ENCODE data around the gene C19orf53.

C19orf53 gene

DNA sequence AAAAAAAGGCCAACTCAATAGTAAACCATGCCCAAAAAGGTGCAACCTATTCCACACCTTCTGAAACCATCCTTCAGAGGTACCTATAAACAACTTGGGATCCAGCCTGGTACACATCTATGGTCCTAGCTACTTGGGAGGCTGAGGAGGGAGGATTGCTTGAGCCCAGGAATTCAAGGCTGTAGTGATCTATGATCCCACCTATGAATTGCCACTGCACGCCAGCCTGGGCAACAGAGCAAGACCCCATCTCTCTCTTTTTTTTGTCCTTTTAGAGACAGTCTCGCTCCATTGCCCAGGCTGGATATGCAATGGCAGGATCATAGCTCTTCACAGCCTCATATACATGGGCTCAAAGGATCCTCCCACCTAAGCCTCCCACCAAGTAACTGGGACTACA is 47.0 kb downstream of the C19orf53 start:
- no peaks in the 10 kb centered on the region for H3K27me3 ChIP-seq (ENCODE audit: insufficient read depth, low read length, poor library complexity)
- DNase-seq: no peak
- no peaks in the 10 kb centered on the region for H4K20me1 ChIP-seq (ENCODE audit: insufficient read depth, low read length)
- H3K4me1 ChIP-seq (ENCODE audit: insufficient read depth, low read length): no peaks in the 10 kb centered on the region
- no peak overlapping the region for H3K27ac ChIP-seq (ENCODE audit: low read length)
- TF ChIP-seq, protein P1, sequence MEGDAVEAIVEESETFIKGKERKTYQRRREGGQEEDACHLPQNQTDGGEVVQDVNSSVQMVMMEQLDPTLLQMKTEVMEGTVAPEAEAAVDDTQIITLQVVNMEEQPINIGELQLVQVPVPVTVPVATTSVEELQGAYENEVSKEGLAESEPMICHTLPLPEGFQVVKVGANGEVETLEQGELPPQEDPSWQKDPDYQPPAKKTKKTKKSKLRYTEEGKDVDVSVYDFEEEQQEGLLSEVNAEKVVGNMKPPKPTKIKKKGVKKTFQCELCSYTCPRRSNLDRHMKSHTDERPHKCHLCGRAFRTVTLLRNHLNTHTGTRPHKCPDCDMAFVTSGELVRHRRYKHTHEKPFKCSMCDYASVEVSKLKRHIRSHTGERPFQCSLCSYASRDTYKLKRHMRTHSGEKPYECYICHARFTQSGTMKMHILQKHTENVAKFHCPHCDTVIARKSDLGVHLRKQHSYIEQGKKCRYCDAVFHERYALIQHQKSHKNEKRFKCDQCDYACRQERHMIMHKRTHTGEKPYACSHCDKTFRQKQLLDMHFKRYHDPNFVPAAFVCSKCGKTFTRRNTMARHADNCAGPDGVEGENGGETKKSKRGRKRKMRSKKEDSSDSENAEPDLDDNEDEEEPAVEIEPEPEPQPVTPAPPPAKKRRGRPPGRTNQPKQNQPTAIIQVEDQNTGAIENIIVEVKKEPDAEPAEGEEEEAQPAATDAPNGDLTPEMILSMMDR (IDR thresholded peaks at IDR 0.05; ENCODE audit: borderline replicate concordance, extremely low read depth, low read length, poor library complexity, severe bottlenecking): no peak
- no peak for TF ChIP-seq EZH2 (IDR thresholded peaks at IDR 0.05; ENCODE audit: borderline replicate concordance, low read depth, low read length, severe bottlenecking)
- H3K9ac ChIP-seq (ENCODE audit: low read depth, low read length): no peak overlapping the region
- no peak overlapping the region for H2AFZ ChIP-seq (ENCODE audit: low read depth, low read length)
- no peak overlapping the region for H3K4me3 ChIP-seq (ENCODE audit: low read depth in 1 of 2, low read length in 2 of 2)
- no peak overlapping the region for H3K4me2 ChIP-seq (ENCODE audit: insufficient read depth, low read length)
- H3K36me3 ChIP-seq (ENCODE audit: insufficient read depth, low read length): peaks cover 17% of the 10 kb centered on the region
- no peaks in the 10 kb centered on the region for H3K79me2 ChIP-seq (ENCODE audit: insufficient read depth, low read length)
- no peaks in the 10 kb centered on the region for H3K9me3 ChIP-seq (ENCODE audit: insufficient read depth, low read length, severe bottlenecking)
- no peak for ATAC-seq (ENCODE audit: insufficient read depth, low read depth)

DNA sequence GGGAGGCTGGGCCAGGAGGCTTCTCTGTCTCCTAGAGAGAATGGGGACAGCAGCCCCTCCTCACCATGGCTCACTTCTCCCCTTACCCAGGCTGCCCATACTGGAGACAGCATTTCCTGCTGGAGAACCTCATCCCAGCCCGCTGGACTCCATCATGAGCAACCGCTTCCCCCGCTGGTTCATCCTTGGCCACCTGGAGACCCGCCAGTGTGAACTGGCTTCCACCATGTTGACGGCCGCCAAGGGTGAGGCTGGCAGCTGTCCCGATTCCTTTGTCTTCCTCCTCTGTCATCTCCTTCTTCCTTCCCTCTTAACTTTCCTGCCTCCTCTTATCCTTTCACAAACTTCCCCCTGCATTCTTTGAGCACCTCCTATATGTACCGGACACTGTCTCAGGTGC is 49.0 kb downstream of the C19orf53 start:
- Histone ChIP-seq H4K20me1 (ENCODE audit: insufficient read depth, low read length) (no peaks in the 10 kb centered on the region), H3K36me3 (ENCODE audit: insufficient read depth, low read length) (peaks cover 11% of the 10 kb centered on the region), H3K4me2 (ENCODE audit: insufficient read depth, low read length) (no peak overlapping the region), H3K27me3 (ENCODE audit: insufficient read depth, low read length, poor library complexity) (no peaks in the 10 kb centered on the region), H3K9me3 (ENCODE audit: insufficient read depth, low read length, severe bottlenecking) (no peaks in the 10 kb centered on the region), H2AFZ (ENCODE audit: low read depth, low read length) (no peak overlapping the region), H3K79me2 (ENCODE audit: insufficient read depth, low read length) (no peaks in the 10 kb centered on the region), H3K27ac (ENCODE audit: low read length) (no peak overlapping the region), H3K4me3 (ENCODE audit: low read depth in 1 of 2, low read length in 2 of 2) (no peak overlapping the region), H3K9ac (ENCODE audit: low read depth, low read length) (no peak overlapping the region), H3K4me1 (ENCODE audit: insufficient read depth, low read length) (no peaks in the 10 kb centered on the region)
- ATAC-seq (ENCODE audit: insufficient read depth, low read depth): no peak
- DNase-seq: no peak
- TF ChIP-seq, protein P1 (IDR thresholded peaks at IDR 0.05; ENCODE audit: borderline replicate concordance, extremely low read depth, low read length, poor library complexity, severe bottlenecking): no peak
- TF ChIP-seq EZH2 (IDR thresholded peaks at IDR 0.05; ENCODE audit: borderline replicate concordance, low read depth, low read length, severe bottlenecking): no peak

DNA sequence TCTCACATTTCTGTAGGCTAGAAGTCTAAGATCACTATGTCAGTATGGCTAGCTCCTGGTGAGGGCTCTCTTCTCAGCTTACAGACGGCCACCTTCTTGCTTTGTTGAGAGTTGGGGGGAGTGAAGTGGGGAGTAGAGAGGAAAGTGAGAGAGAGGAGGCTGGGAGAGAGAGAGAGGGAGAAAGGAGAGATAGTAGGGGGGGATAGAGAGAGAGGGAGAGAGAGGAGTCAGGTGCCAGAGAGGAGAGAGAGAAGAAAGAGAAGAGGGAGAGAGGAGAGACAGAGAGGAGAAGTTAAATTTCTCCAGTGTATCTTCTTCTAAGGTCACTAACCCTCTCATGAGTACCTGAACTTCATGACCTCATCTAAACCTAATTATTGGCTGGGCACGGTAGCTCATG is 49.6 kb downstream of the C19orf53 start:
- Histone ChIP-seq H2AFZ (ENCODE audit: low read depth, low read length) (no peak overlapping the region), H3K4me2 (ENCODE audit: insufficient read depth, low read length) (no peak overlapping the region), H3K36me3 (ENCODE audit: insufficient read depth, low read length) (peaks cover 14% of the 10 kb centered on the region), H3K4me3 (ENCODE audit: low read depth in 1 of 2, low read length in 2 of 2) (no peak overlapping the region), H4K20me1 (ENCODE audit: insufficient read depth, low read length) (no peaks in the 10 kb centered on the region), H3K9ac (ENCODE audit: low read depth, low read length) (no peak overlapping the region), H3K27ac (ENCODE audit: low read length) (no peak overlapping the region), H3K27me3 (ENCODE audit: insufficient read depth, low read length, poor library complexity) (no peaks in the 10 kb centered on the region), H3K4me1 (ENCODE audit: insufficient read depth, low read length) (no peaks in the 10 kb centered on the region), H3K79me2 (ENCODE audit: insufficient read depth, low read length) (no peaks in the 10 kb centered on the region), H3K9me3 (ENCODE audit: insufficient read depth, low read length, severe bottlenecking) (no peaks in the 10 kb centered on the region)
- DNase-seq: no peak
- no peak for ATAC-seq (ENCODE audit: insufficient read depth, low read depth)
- no peak for TF ChIP-seq EZH2 (IDR thresholded peaks at IDR 0.05; ENCODE audit: borderline replicate concordance, low read depth, low read length, severe bottlenecking)
- TF ChIP-seq, protein P1 (IDR thresholded peaks at IDR 0.05; ENCODE audit: borderline replicate concordance, extremely low read depth, low read length, poor library complexity, severe bottlenecking): no peak

DNA sequence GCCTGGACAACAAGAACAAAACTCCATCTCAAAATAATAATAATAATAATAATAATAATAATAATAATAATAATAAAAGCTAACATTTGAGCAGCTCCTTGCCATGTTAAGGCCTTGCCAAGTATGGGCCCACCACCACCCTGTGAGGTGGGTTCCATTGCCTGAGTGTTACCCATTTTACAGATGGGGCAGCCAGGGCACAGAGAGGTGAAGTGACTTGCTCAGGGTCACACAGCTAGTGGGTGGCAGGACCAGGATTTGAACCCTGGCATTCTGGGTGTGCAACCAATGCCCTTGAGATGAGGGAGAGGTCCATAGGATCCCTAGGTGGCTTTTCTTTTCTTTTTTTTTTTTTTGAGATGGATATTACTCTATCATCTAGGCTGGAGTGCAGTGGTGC is 50.4 kb downstream of the C19orf53 start:
- Histone ChIP-seq H3K9me3 (ENCODE audit: insufficient read depth, low read length, severe bottlenecking) (no peaks in the 10 kb centered on the region), H2AFZ (ENCODE audit: low read depth, low read length) (no peak overlapping the region), H3K79me2 (ENCODE audit: insufficient read depth, low read length) (no peaks in the 10 kb centered on the region), H3K4me3 (ENCODE audit: low read depth in 1 of 2, low read length in 2 of 2) (no peak overlapping the region), H3K27me3 (ENCODE audit: insufficient read depth, low read length, poor library complexity) (no peaks in the 10 kb centered on the region), H3K27ac (ENCODE audit: low read length) (no peak overlapping the region), H3K4me1 (ENCODE audit: insufficient read depth, low read length) (no peaks in the 10 kb centered on the region), H3K4me2 (ENCODE audit: insufficient read depth, low read length) (no peak overlapping the region), H4K20me1 (ENCODE audit: insufficient read depth, low read length) (no peaks in the 10 kb centered on the region), H3K9ac (ENCODE audit: low read depth, low read length) (no peak overlapping the region), H3K36me3 (ENCODE audit: insufficient read depth, low read length) (peaks cover 14% of the 10 kb centered on the region)
- ATAC-seq (ENCODE audit: insufficient read depth, low read depth): no peak
- no peak for DNase-seq
- TF ChIP-seq, protein P1 (IDR thresholded peaks at IDR 0.05; ENCODE audit: borderline replicate concordance, extremely low read depth, low read length, poor library complexity, severe bottlenecking): no peak
- TF ChIP-seq EZH2 (IDR thresholded peaks at IDR 0.05; ENCODE audit: borderline replicate concordance, low read depth, low read length, severe bottlenecking): no peak

Measured in DND-41 (cell line).